GM23338 (cell line): Measurements from ENCODE around the gene COX11. TPM values are rescaled to one million over a fixed set of nuclear protein-coding genes. Genes with fewer than 3 reads are reported as not detected.

Source experiments
- ATAC-seq: fragments of 200-7000 bp; cut with Tn5 transposase; 3 replicates; pipeline ENCODE4 v1.9.1; 2020
- DNase-seq: peaks from one replicate; pipeline ENCODE4 v3.0.0-alpha.2; 2015; ENCODE audit warnings: low spot score
- H2AFZ ChIP-seq: fragments of 200-600 bp; sonication (generic); 2 replicates; pipeline ENCODE4 v1.8.0; 2016; ENCODE audit warnings: antibody characterized with exemption, mild to moderate bottlenecking, moderate library complexity
- H3F3A ChIP-seq: fragments of 200-600 bp; sonication (generic); replicated peaks from 2 replicates; pipeline ENCODE4 v1.8.0; 2017; ENCODE audit warnings: antibody characterized with exemption, mixed run types, low read depth
- H3K27ac ChIP-seq: fragments of 200-600 bp; sonication (generic); 2 replicates; pipeline ENCODE4 v1.6.1; 2016; ENCODE audit warnings: low read depth
- H3K27me3 ChIP-seq: fragments of 200-600 bp; sonication (generic); 2 replicates; pipeline ENCODE4 v1.8.0; 2016; ENCODE audit warnings: mild to moderate bottlenecking, mixed run types, moderate library complexity; ENCODE audit not compliant: insufficient read depth
- H3K36me3 ChIP-seq: fragments of 200-600 bp; sonication (generic); 2 replicates; pipeline ENCODE4 v1.8.0; 2016; ENCODE audit warnings: mild to moderate bottlenecking; ENCODE audit not compliant: insufficient read depth
- H3K4me1 ChIP-seq: fragments of 200-600 bp; sonication (generic); 2 replicates; pipeline ENCODE4 v1.8.0; 2016; ENCODE audit warnings: mild to moderate bottlenecking, moderate library complexity; ENCODE audit not compliant: insufficient read depth
- H3K4me2 ChIP-seq: fragments of 200-600 bp; sonication (generic); 2 replicates; pipeline ENCODE4 v1.7.1; 2017; ENCODE audit warnings: mixed run types
- H3K4me3 ChIP-seq: fragments of 200-600 bp; sonication (generic); 2 replicates; pipeline ENCODE4 v1.6.1; 2016; ENCODE audit warnings: mixed run types
- H3K79me2 ChIP-seq: fragments of 200-600 bp; sonication (generic); replicated peaks from 2 replicates; pipeline ENCODE4 v1.8.0; 2017; ENCODE audit warnings: mild to moderate bottlenecking; ENCODE audit not compliant: insufficient read depth
- H3K9me2 ChIP-seq: fragments of 200-600 bp; sonication (generic); 2 replicates; pipeline ENCODE4 v1.8.0; 2017; ENCODE audit not compliant: insufficient read depth
- H4K20me1 ChIP-seq: fragments of 200-600 bp; sonication (generic); replicated peaks from 2 replicates; pipeline ENCODE4 v1.8.0; 2017; ENCODE audit warnings: mild to moderate bottlenecking; ENCODE audit not compliant: insufficient read depth
- H3K27ac Mint-ChIP-seq: 2 replicates; pipeline ENCODE4 v1.8.0; 2020; ENCODE audit warnings: inconsistent platforms, mild to moderate bottlenecking, moderate library complexity, mixed read lengths
- H3K27me3 Mint-ChIP-seq: 3 replicates; pipeline ENCODE4 v1.8.0; 2022; ENCODE audit warnings: low read depth, mild to moderate bottlenecking, moderate library complexity, mixed read lengths, inconsistent platforms; ENCODE audit not compliant: insufficient read depth, poor library complexity
- H3K36me3 Mint-ChIP-seq: 3 replicates; pipeline ENCODE4 v1.8.0; 2021; ENCODE audit warnings: low read depth, mild to moderate bottlenecking, inconsistent platforms, moderate library complexity, mixed read lengths
- H3K4me1 Mint-ChIP-seq: 3 replicates; pipeline ENCODE4 v1.8.0; 2020; ENCODE audit warnings: mild to moderate bottlenecking, inconsistent platforms, mixed read lengths
- H3K4me3 Mint-ChIP-seq: 3 replicates; pipeline ENCODE4 v1.8.0; 2021; ENCODE audit warnings: moderate library complexity, mild to moderate bottlenecking, inconsistent platforms, mixed read lengths
- H3K9me3 Mint-ChIP-seq: 3 replicates; pipeline ENCODE4 v1.8.0; 2020; ENCODE audit warnings: moderate library complexity, mild to moderate bottlenecking, inconsistent platforms, mixed read lengths
- CREB1 ChIP-seq: fragments of 250-450 bp; sonication (Bioruptor Pico); IDR thresholded peaks from 2 replicates; pipeline ENCODE4 v1.5.0; 2020; ENCODE audit warnings: low read depth, mild to moderate bottlenecking, moderate library complexity
- CTCF ChIP-seq, 2 experiments: fragments of 200-600 bp in 1 of 2; sonication (generic) in 1 of 2; conservative IDR thresholded peaks; 2 replicates each; pipeline versions ENCODE4 v1.5.1 to v1.6.1; 2016 to 2017; ENCODE audit warnings: antibody characterized with exemption in 2 of 2, low read depth in 2 of 2, mild to moderate bottlenecking in 2 of 2, moderate library complexity in 1 of 2
- ETS1 ChIP-seq: IDR thresholded peaks from 2 replicates; pipeline ENCODE4 v1.6.1; 2016; ENCODE audit warnings: antibody characterized with exemption
- EZH2 ChIP-seq: fragments of 200-600 bp; sonication (generic); IDR thresholded peaks from one replicate; pipeline ENCODE4 v1.8.0; 2017; ENCODE audit warnings: antibody characterized with exemption, mild to moderate bottlenecking, low read depth; ENCODE audit not compliant: unreplicated experiment
- EZH2phosphoT487 ChIP-seq: fragments of 200-600 bp; sonication (generic); IDR thresholded peaks from one replicate; pipeline ENCODE4 v1.8.1; 2018; ENCODE audit warnings: antibody characterized with exemption; ENCODE audit not compliant: unreplicated experiment
- JUNB ChIP-seq: IDR thresholded peaks from one replicate; pipeline ENCODE4 v1.6.1; 2016; ENCODE audit warnings: antibody characterized with exemption; ENCODE audit not compliant: unreplicated experiment
- NANOG ChIP-seq: IDR thresholded peaks from 2 replicates; pipeline ENCODE4 v1.6.1; 2016; ENCODE audit warnings: antibody characterized with exemption, borderline replicate concordance
- POLR2AphosphoS5 ChIP-seq: IDR thresholded peaks from 2 replicates; pipeline ENCODE4 v1.6.1; 2016; ENCODE audit warnings: antibody characterized with exemption, low read depth
- REST ChIP-seq: IDR thresholded peaks from one replicate; pipeline ENCODE4 v1.6.1; 2018; ENCODE audit warnings: antibody characterized with exemption; ENCODE audit not compliant: unreplicated experiment
- STAT1 ChIP-seq: IDR thresholded peaks from one replicate; pipeline ENCODE4 v1.6.1; 2016; ENCODE audit warnings: antibody characterized with exemption; ENCODE audit not compliant: unreplicated experiment
- ZNF114 ChIP-seq: fragments of 250-450 bp; sonication (Bioruptor Pico); IDR thresholded peaks from 2 replicates; pipeline ENCODE4 v1.5.0; 2020; ENCODE audit warnings: mild to moderate bottlenecking, moderate library complexity
- ZNF331 ChIP-seq: fragments of 250-450 bp; sonication (Bioruptor Pico); IDR thresholded peaks from 2 replicates; pipeline ENCODE4 v1.5.0; 2020; ENCODE audit warnings: low read depth, mild to moderate bottlenecking, moderate library complexity
- ZNF462 ChIP-seq: fragments of 250-450 bp; sonication (Bioruptor Pico); IDR thresholded peaks from 2 replicates; pipeline ENCODE4 v1.5.0; 2020; ENCODE audit warnings: mild to moderate bottlenecking, moderate library complexity
- polyA plus RNA-seq: library from polyadenylated mRNA; unstranded; fragments of >200 nt; fragmentation: Nextera tagmentation; extraction: Ambion mirVana; gene quantifications from 2 replicates; pipeline ENCODE4 v1.2.1, GENCODE V29; 2016
- total RNA-seq: library from RNA; depleted of rRNA; stranded (reverse); fragments of >200 nt; shearing (Covaris generic); gene quantifications from 2 replicates; pipeline ENCODE4 v1.2.3, GENCODE V29; 2014

The COX11 gene
- total and polyA plus RNA-seq, 2 experiments from 2014 or later: 53.7 to 56.7 TPM

GRCh38 chr17:54948380-54948779 lies 20.1 kb downstream of the COX11 start:
- no peak for TF ChIP-seq EZH2phosphoT487
- TF ChIP-seq ZNF331 (CRISPR knock-in tag): no peak
- TF ChIP-seq EZH2: no peak
- no peak for TF ChIP-seq NANOG
- TF ChIP-seq POLR2AphosphoS5: no peak
- no peak for TF ChIP-seq ZNF114 (CRISPR knock-in tag)
- TF ChIP-seq REST: no peak
- no peak for TF ChIP-seq ZNF462 (CRISPR knock-in tag)
- TF ChIP-seq CREB1 (CRISPR knock-in tag): no peak
- TF ChIP-seq ETS1: no peak
- no peak for TF ChIP-seq CTCF (conservative IDR thresholded peaks at IDR 0.05; ENCODE audit: low read depth in 2 of 2)
- no peak for TF ChIP-seq STAT1
- TF ChIP-seq JUNB: no peak
- Histone ChIP-seq H3F3A (no peaks in the 10 kb centered on the region), H3K27ac (no peak overlapping the region), H3K36me3 (peaks cover 24% of the 10 kb centered on the region), H3K4me2 (no peak overlapping the region), H3K27me3 (no peaks in the 10 kb centered on the region), H3K4me1 (no peaks in the 10 kb centered on the region), H2AFZ (no peak overlapping the region), H3K9me2 (no peaks in the 10 kb centered on the region), H4K20me1 (no peaks in the 10 kb centered on the region; the same call in 1 of the 2 replicates), H3K79me2 (no peaks in the 10 kb centered on the region), H3K4me3 (no peak overlapping the region)
- Mint-ChIP-seq H3K4me3 (no peak overlapping the region), H3K36me3 (peaks cover 65% of the 10 kb centered on the region), H3K27ac (peak overlapping the region; percentile 16; the same call in 1 of the 2 replicates), H3K9me3 (no peaks in the 10 kb centered on the region), H3K27me3 (no peaks in the 10 kb centered on the region), H3K4me1 (no peaks in the 10 kb centered on the region)
- ATAC-seq: no peak
- DNase-seq: no peak
